CD14-positive monocyte (primary cell): ENCODE results near the gene EREG. TPM values are rescaled to one million over a fixed set of nuclear protein-coding genes. Genes with fewer than 3 reads are reported as not detected.
A peak's percentile ranks its signal among the peaks of the same experiment; 100 is the strongest.

Source experiments
- DNase-seq, 3 donors: peaks; one replicate each; pipeline ENCODE4 v3.0.0-alpha.2; 2011 to 2022
- H2AFZ ChIP-seq: 2 replicates; pipeline ENCODE4 v1.6.0; 2012; ENCODE audit warnings: mild to moderate bottlenecking, low read depth, low read length, inconsistent platforms; ENCODE audit not compliant: insufficient read depth, poor library complexity, severe bottlenecking
- H3K27ac ChIP-seq, 2 donors: 1 replicate in 1 of 2; 2 replicates in 1 of 2; pipeline ENCODE4 v1.5.1; 2012 to 2013; ENCODE audit warnings: low read length in 2 of 2, control low read depth in 1 of 2, inconsistent platforms in 1 of 2, low read depth in 1 of 2, mild to moderate bottlenecking in 1 of 2
- H3K27me3 ChIP-seq, 2 donors: one replicate each; pipeline versions ENCODE4 v1.6.0 to v1.6.1; 2011 to 2013; ENCODE audit warnings: low read length in 2 of 2; ENCODE audit not compliant: control insufficient read depth in 2 of 2, insufficient read depth in 2 of 2
- H3K36me3 ChIP-seq, 2 donors: replicated peaks in 1 of 2; 1 replicate in 1 of 2; 2 replicates in 1 of 2; pipeline versions ENCODE4 v1.5.1 to v1.6.1; 2012 to 2013; ENCODE audit warnings: low read length in 2 of 2, control low read depth in 1 of 2, inconsistent platforms in 1 of 2, mild to moderate bottlenecking in 1 of 2; ENCODE audit not compliant: insufficient read depth in 2 of 2, control insufficient read depth in 1 of 2
- H3K4me1 ChIP-seq, 2 donors: 1 replicate in 1 of 2; 2 replicates in 1 of 2; pipeline versions ENCODE4 v1.5.1 to v1.6.1; 2012 to 2013; ENCODE audit warnings: low read length in 2 of 2, control low read depth in 1 of 2, inconsistent platforms in 1 of 2, mild to moderate bottlenecking in 1 of 2, moderate library complexity in 1 of 2; ENCODE audit not compliant: insufficient read depth in 2 of 2, control insufficient read depth in 1 of 2
- H3K4me2 ChIP-seq: replicated peaks from 2 replicates; pipeline ENCODE3; 2012; ENCODE audit warnings: low read length, moderate library complexity, mild to moderate bottlenecking; ENCODE audit not compliant: poor library complexity, severe bottlenecking; ENCODE audit errors: extremely low read depth
- H3K4me3 ChIP-seq, 3 experiments: fragments of 200-600 bp in 1 of 3; sonication (generic) in 1 of 3; replicated peaks in 1 of 3; 1 replicate in 2 of 3; 2 replicates in 1 of 3; pipeline ENCODE4 v1.5.1; 2011 to 2013; ENCODE audit warnings: low read length in 3 of 3, mild to moderate bottlenecking in 3 of 3, control low read depth in 2 of 3, low read depth in 2 of 3, inconsistent platforms in 1 of 3, moderate library complexity in 1 of 3
- H3K79me2 ChIP-seq: 2 replicates; pipeline ENCODE4 v1.6.0; 2012; ENCODE audit warnings: mild to moderate bottlenecking, control low read depth, inconsistent platforms, low read length, moderate library complexity; ENCODE audit not compliant: insufficient read depth
- H3K9ac ChIP-seq: 2 replicates; pipeline ENCODE4 v1.6.0; 2017; ENCODE audit warnings: low read length, mild to moderate bottlenecking; ENCODE audit not compliant: insufficient read depth, poor library complexity, severe bottlenecking
- H3K9me3 ChIP-seq, 2 donors: replicated peaks in 1 of 2; 1 replicate in 1 of 2; 2 replicates in 1 of 2; pipeline versions ENCODE4 v1.5.1 to v1.6.1; 2012 to 2013; ENCODE audit warnings: low read length in 2 of 2, control low read depth in 1 of 2; ENCODE audit not compliant: control insufficient read depth in 1 of 2, insufficient read depth in 1 of 2
- H4K20me1 ChIP-seq: 2 replicates; pipeline ENCODE4 v1.6.0; 2012; ENCODE audit warnings: mild to moderate bottlenecking, low read length, control low read depth, moderate library complexity; ENCODE audit not compliant: insufficient read depth
- H3K27ac Mint-ChIP-seq, 7 donors: one replicate each; pipeline ENCODE4 v1.8.0; 2020; ENCODE audit warnings: mild to moderate bottlenecking in 7 of 7, mixed read lengths in 7 of 7, moderate library complexity in 6 of 7, inconsistent platforms in 2 of 7
- H3K27me3 Mint-ChIP-seq, 3 donors: one replicate each; pipeline ENCODE4 v1.8.0; 2021 to 2022; ENCODE audit warnings: low read depth in 3 of 3, mild to moderate bottlenecking in 3 of 3, mixed read lengths in 3 of 3, moderate library complexity in 3 of 3, inconsistent platforms in 1 of 3
- H3K36me3 Mint-ChIP-seq, 2 donors: one replicate each; pipeline ENCODE4 v1.8.0; 2020; ENCODE audit warnings: mixed read lengths in 2 of 2, inconsistent platforms in 1 of 2, mild to moderate bottlenecking in 1 of 2
- H3K4me1 Mint-ChIP-seq: one replicate; pipeline ENCODE4 v1.8.0; 2020; ENCODE audit warnings: mild to moderate bottlenecking, mixed read lengths
- H3K4me3 Mint-ChIP-seq, 2 donors: one replicate each; pipeline ENCODE4 v1.8.0; 2020; ENCODE audit warnings: mild to moderate bottlenecking in 2 of 2, mixed read lengths in 2 of 2, moderate library complexity in 1 of 2
- H3K9me3 Mint-ChIP-seq, 7 donors: one replicate each; pipeline ENCODE4 v1.8.0; 2020 to 2022; ENCODE audit warnings: mixed read lengths in 7 of 7, mild to moderate bottlenecking in 6 of 7, moderate library complexity in 6 of 7, inconsistent platforms in 2 of 7
- WGBS: methylation state at CpG from one replicate; pipeline ENCODE4 v1.1.5; 2013; ENCODE audit warnings: missing lambda C conversion rate; ENCODE audit not compliant: insufficient coverage; 5-methylcytosine and 5-hydroxymethylcytosine counted together
- intact Hi-C, 2 donors: fragments of 100-400 bp; cut with micrococcal nuclease; formaldehyde crosslinking; loops; one replicate each; pipeline versions ENCODE4 v1.15.0 to v1.15.1; 2023
- polyA plus RNA-seq, 3 donors: library from polyadenylated mRNA; depleted of rRNA in 1 of 3; unstranded in 2 of 3; stranded (reverse) in 1 of 3; fragments of 300-500 nt in 2 of 3; fragments of >200 nt in 1 of 3; fragmentation: Illumina TruSeq in 2 of 3; gene quantifications; 1 replicate in 2 of 3; 2 replicates in 1 of 3; pipeline ENCODE4 v1.2.3, GENCODE V29; 2012 to 2021
- TF ChIP-seq, protein P1 (sequence below): fragments of 200-600 bp; IDR thresholded peaks from one replicate; pipeline ENCODE4 v1.8.0; 2022; ENCODE audit warnings: antibody characterized with exemption, mild to moderate bottlenecking

The EREG gene
- polyA plus RNA-seq, 3 donors = 2.7 to 17.2 (median 8.2) TPM

DNA sequence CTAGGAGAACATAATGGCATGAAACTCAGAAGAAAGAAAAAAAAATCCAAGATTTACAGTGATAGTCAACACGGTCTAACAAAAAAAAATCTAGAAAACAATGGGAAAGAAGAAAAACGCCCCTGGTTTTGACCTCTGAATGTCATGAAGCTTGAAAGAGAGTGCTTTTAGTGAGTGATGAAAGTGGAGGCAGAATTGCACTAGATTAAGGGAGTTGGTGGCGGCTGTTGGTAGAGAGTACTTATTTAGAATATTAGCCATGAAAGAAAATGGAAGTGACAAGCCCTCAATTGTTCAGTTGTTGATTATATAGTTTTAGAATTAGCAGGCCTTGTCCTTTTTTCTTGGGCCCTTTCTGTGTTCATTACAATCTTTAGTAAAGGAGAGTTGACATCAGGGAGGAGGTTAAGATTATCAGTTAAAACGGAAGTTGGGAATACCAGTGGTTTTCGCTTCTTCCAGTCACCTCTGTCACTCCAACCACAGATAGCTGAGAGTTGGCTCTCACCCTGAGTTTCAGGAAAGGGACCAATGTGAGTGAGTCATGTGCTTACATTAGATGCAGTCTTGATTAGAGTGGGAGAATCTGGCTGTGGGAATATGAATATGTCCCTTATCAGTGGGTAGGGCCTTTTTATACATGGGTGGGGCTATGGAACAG is 29.7 kb downstream of the EREG start:
- DNase-seq = peak in 1 of 3 donors; percentile 45
- no peaks in the 10 kb centered on the region for H3K79me2 ChIP-seq
- TF ChIP-seq, protein P1, sequence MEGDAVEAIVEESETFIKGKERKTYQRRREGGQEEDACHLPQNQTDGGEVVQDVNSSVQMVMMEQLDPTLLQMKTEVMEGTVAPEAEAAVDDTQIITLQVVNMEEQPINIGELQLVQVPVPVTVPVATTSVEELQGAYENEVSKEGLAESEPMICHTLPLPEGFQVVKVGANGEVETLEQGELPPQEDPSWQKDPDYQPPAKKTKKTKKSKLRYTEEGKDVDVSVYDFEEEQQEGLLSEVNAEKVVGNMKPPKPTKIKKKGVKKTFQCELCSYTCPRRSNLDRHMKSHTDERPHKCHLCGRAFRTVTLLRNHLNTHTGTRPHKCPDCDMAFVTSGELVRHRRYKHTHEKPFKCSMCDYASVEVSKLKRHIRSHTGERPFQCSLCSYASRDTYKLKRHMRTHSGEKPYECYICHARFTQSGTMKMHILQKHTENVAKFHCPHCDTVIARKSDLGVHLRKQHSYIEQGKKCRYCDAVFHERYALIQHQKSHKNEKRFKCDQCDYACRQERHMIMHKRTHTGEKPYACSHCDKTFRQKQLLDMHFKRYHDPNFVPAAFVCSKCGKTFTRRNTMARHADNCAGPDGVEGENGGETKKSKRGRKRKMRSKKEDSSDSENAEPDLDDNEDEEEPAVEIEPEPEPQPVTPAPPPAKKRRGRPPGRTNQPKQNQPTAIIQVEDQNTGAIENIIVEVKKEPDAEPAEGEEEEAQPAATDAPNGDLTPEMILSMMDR = no peak
- no peak overlapping the region for H2AFZ ChIP-seq
- peaks cover 7% of the 10 kb centered on the region for H3K4me1 Mint-ChIP-seq
- H3K4me1 ChIP-seq = peaks cover 3 to 6% of the 10 kb centered on the region in 2 donors
- H3K36me3 ChIP-seq = no peaks in the 10 kb centered on the region
- no peaks in the 10 kb centered on the region for H3K9me3 Mint-ChIP-seq
- H3K9ac ChIP-seq = no peak overlapping the region
- H3K36me3 Mint-ChIP-seq = no peaks in the 10 kb centered on the region
- H3K9me3 ChIP-seq = no peaks in the 10 kb centered on the region
- 91% methylated on average over 3 of the region's 5 CpGs for WGBS
- no peaks in the 10 kb centered on the region for H3K27me3 ChIP-seq
- H3K4me3 Mint-ChIP-seq = no peak overlapping the region
- H4K20me1 ChIP-seq = no peaks in the 10 kb centered on the region
- no peaks in the 10 kb centered on the region for H3K27me3 Mint-ChIP-seq
- H3K27ac ChIP-seq = no peak overlapping the region
- intact Hi-C loops = loop anchor here in 1 of 2 donors (5.0 to 10.0 kb wide), 2 partner anchors 50 to 278 kb away; partner anchors contain the start of gene AREG
- no peak overlapping the region for H3K4me2 ChIP-seq
- H3K4me3 ChIP-seq = no peak overlapping the region
- no peak overlapping the region for H3K27ac Mint-ChIP-seq

DNA sequence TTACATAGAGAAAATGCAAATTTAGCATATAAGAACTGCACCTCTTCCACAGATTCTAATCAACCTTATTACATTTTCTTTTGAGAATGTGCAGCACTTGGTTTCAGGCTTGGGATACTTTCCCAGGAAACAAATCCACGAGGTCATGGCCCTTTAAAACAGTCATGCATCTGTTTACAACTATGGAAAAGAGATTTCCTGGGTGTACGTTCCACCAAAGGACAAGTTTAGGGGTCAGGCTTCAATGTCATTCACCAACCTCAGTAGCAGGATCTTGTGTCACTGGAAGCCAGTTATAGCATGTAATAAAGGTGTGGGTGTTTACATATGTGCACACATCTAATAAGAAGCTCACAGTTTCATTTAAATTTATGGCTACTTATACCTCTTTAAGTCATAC is 30.7 kb downstream of the EREG start:
- Histone ChIP-seq H3K27ac (no peak overlapping the region), H3K4me2 (no peak overlapping the region), H3K9me3 (no peaks in the 10 kb centered on the region), H3K4me1 (peaks cover 3 to 6% of the 10 kb centered on the region in 2 donors), H4K20me1 (no peaks in the 10 kb centered on the region), H2AFZ (no peak overlapping the region), H3K4me3 (no peak overlapping the region), H3K36me3 (no peaks in the 10 kb centered on the region), H3K79me2 (no peaks in the 10 kb centered on the region), H3K27me3 (no peaks in the 10 kb centered on the region), H3K9ac (no peak overlapping the region)
- Mint-ChIP-seq H3K27ac (no peak overlapping the region), H3K9me3 (peaks cover 0 to 3% (median 0%) of the 10 kb centered on the region in 7 donors), H3K36me3 (no peaks in the 10 kb centered on the region), H3K27me3 (no peaks in the 10 kb centered on the region), H3K4me1 (peaks cover 7% of the 10 kb centered on the region), H3K4me3 (no peak overlapping the region)
- DNase-seq = no peak
- TF ChIP-seq, protein P1 = no peak
- 74% methylated on average over 2 of the region's 2 CpGs for WGBS
- intact Hi-C loops = loop anchor here in 1 of 2 donors (5.0 to 10.0 kb wide), 2 partner anchors 49 to 277 kb away; partner anchors contain the start of gene AREG
